GM21528 (cell line): Measurements from ENCODE around the gene TYMP.
A peak's percentile ranks its signal among the peaks of the same experiment; 100 is the strongest.

Source experiments
- ATAC-seq: cut with Tn5 transposase; IDR thresholded peaks from one replicate; pipeline ENCODE4 v1.9.1; 2021; ENCODE audit warnings: mild to moderate bottlenecking, moderate library complexity; ENCODE audit not compliant: unreplicated experiment, low FRiP score

The TYMP gene

GRCh38 chr22:50507421-50507990 lies 22.3 kb downstream of the TYMP start, which contains the start of gene LMF2:
LMF2 (minus strand) TSS chr22:50507702; CDS start chr22:50507675, 27 bp downstream.
- peak; percentile 46 for ATAC-seq

- ATAC-seq: peak; percentile 26
Measured at GRCh38 chr22:50506611-50507420, 23.0 kb downstream of the TYMP start.

- no peak for ATAC-seq
Measured at GRCh38 chr22:50505776-50506610, 23.8 kb downstream of the TYMP start.

GRCh38 chr22:50505276-50505775 lies 24.5 kb downstream of the TYMP start:
- no peak for ATAC-seq

- no peak for ATAC-seq
Measured at GRCh38 chr22:50504369-50505211, 25.2 kb downstream of the TYMP start.

GRCh38 chr22:50503475-50504145 lies 26.2 kb downstream of the TYMP start:
- ATAC-seq: no peak

- ATAC-seq: no peak
Measured at GRCh38 chr22:50502628-50503474, 27.0 kb downstream of the TYMP start.

- no peak for ATAC-seq
Measured at GRCh38 chr22:50502096-50502495, 27.7 kb downstream of the TYMP start.

GRCh38 chr22:50500452-50500851 lies 29.4 kb downstream of the TYMP start:
- ATAC-seq: no peak

GRCh38 chr22:50498322-50498890 lies 31.4 kb downstream of the TYMP start:
- no peak for ATAC-seq

GRCh38 chr22:50497093-50497492 lies 32.7 kb downstream of the TYMP start:
- no peak for ATAC-seq

- ATAC-seq: no peak
Measured at GRCh38 chr22:50490531-50491308, 39.1 kb downstream of the TYMP start.

GRCh38 chr22:50489363-50490243 lies 40.2 kb downstream of the TYMP start:
- no peak for ATAC-seq

GRCh38 chr22:50488886-50489285 lies 40.9 kb downstream of the TYMP start:
- no peak for ATAC-seq

- no peak for ATAC-seq
Measured at GRCh38 chr22:50488006-50488677, 41.7 kb downstream of the TYMP start.
